HepG2 (cell line): Measurements from ENCODE around the gene RANBP3. TPM values are rescaled to one million over a fixed set of nuclear protein-coding genes. Genes with fewer than 3 reads are reported as not detected.

Experiments
- FIP1L1 ChIP-seq: fragments of 200-400 bp; formaldehyde crosslinking; IDR thresholded peaks from 2 replicates; pipeline ENCODE4 v1.6.1; 2018; ENCODE audit warnings: low read depth, mild to moderate bottlenecking, low read length, moderate library complexity, borderline replicate concordance; ENCODE audit not compliant: insufficient read depth
- HNF4G ChIP-seq, 2 experiments: sonication (generic) in 1 of 2; formaldehyde crosslinking in 1 of 2; IDR thresholded peaks; 2 replicates each; pipeline versions ENCODE4 v1.4.0 to v1.6.1; 2011 to 2020; ENCODE audit warnings: borderline replicate concordance in 2 of 2, low read depth in 2 of 2, mild to moderate bottlenecking in 2 of 2, low read length in 1 of 2, missing genetic modification reagents in 1 of 2, moderate library complexity in 1 of 2
- JUN ChIP-seq: sonication (generic); formaldehyde crosslinking; IDR thresholded peaks from 2 replicates; pipeline ENCODE4 v1.4.0; 2020; ENCODE audit warnings: mild to moderate bottlenecking, missing genetic modification reagents
- KDM6A ChIP-seq: IDR thresholded peaks from 2 replicates; pipeline ENCODE4 v1.6.1; 2016; ENCODE audit warnings: low read depth
- MTF1 ChIP-seq: sonication (generic); formaldehyde crosslinking; IDR thresholded peaks from 2 replicates; pipeline ENCODE4 v1.5.0; 2020; ENCODE audit warnings: missing genetic modification reagents
- MYC ChIP-seq: sonication (generic); formaldehyde crosslinking; IDR thresholded peaks from 2 replicates; pipeline ENCODE4 v1.9.0; 2021; ENCODE audit warnings: missing genetic modification reagents, borderline replicate concordance
- NFIB ChIP-seq: sonication (generic); formaldehyde crosslinking; IDR thresholded peaks from 2 replicates; pipeline ENCODE4 v1.9.0; 2021; ENCODE audit warnings: missing genetic modification reagents, mild to moderate bottlenecking, borderline replicate concordance
- SP5 ChIP-seq: IDR thresholded peaks from 2 replicates; pipeline ENCODE4 v1.6.1; 2016; ENCODE audit warnings: low read depth, borderline replicate concordance
- TBX3 ChIP-seq: fragments of 450-650 bp; IDR thresholded peaks from 2 replicates; pipeline ENCODE4 v1.6.1; 2017; ENCODE audit warnings: antibody characterized with exemption, mild to moderate bottlenecking, inconsistent platforms, borderline replicate concordance
- TEAD2 ChIP-seq: sonication (generic); formaldehyde crosslinking; IDR thresholded peaks from 2 replicates; pipeline ENCODE4 v1.9.0; 2021; ENCODE audit warnings: missing genetic modification reagents
- XBP1 ChIP-seq: sonication (generic); formaldehyde crosslinking; IDR thresholded peaks from 2 replicates; pipeline ENCODE4 v1.5.0; 2020; ENCODE audit warnings: missing genetic modification reagents
- ZNF263 ChIP-seq: sonication (generic); formaldehyde crosslinking; IDR thresholded peaks from 2 replicates; pipeline ENCODE4 v1.4.0; 2020; ENCODE audit warnings: missing genetic modification reagents
- ZNF274 ChIP-seq: sonication (generic); formaldehyde crosslinking; IDR thresholded peaks from 2 replicates; pipeline ENCODE4 v1.5.1; 2020; ENCODE audit warnings: mild to moderate bottlenecking, missing genetic modification reagents
- ZNF282 ChIP-seq: fragments of 450-650 bp; IDR thresholded peaks from 2 replicates; pipeline ENCODE4 v1.6.1; 2018; ENCODE audit not compliant: partially characterized antibody
- ZSCAN30 ChIP-seq: sonication (generic); formaldehyde crosslinking; IDR thresholded peaks from 2 replicates; pipeline ENCODE4 v1.5.0; 2020; ENCODE audit warnings: mild to moderate bottlenecking, missing genetic modification reagents
- polyA plus RNA-seq, 8 experiments: library from polyadenylated mRNA; depleted of rRNA in 3 of 8; stranded (reverse) in 7 of 8; unstranded in 1 of 8; fragments of >200 nt; fragmentation: Illumina TruSeq in 4 of 8; extraction: Trizol in 4 of 8; gene quantifications; 2 replicates each; pipeline versions ENCODE4 v1.2.1 to v1.2.3, GENCODE V29; 2011 to 2016; ENCODE audit warnings: low read depth in 4 of 8, missing spikeins in 1 of 8, mixed read lengths in 1 of 8; ENCODE audit not compliant: insufficient read depth in 1 of 8
- total RNA-seq, 5 experiments: library from RNA; depleted of rRNA; stranded (reverse); fragments of >200 nt; fragmentation: Illumina TruSeq; extraction: Trizol; gene quantifications; 2 replicates each; pipeline ENCODE4 v1.2.3, GENCODE V29; 2016; ENCODE audit warnings: low read depth in 1 of 5
- TF ChIP-seq, protein P1 (sequence below): sonication (generic); formaldehyde crosslinking; IDR thresholded peaks from 2 replicates; pipeline ENCODE4 v1.4.0; 2020; ENCODE audit warnings: mild to moderate bottlenecking, low read depth, missing genetic modification reagents
- TF ChIP-seq, protein P2 (sequence below): sonication (generic); formaldehyde crosslinking; IDR thresholded peaks from 2 replicates; pipeline ENCODE4 v1.5.0; 2020; ENCODE audit warnings: missing genetic modification reagents
- TF ChIP-seq, protein P3 (sequence below): IDR thresholded peaks from 2 replicates; pipeline ENCODE4 v1.4.0; 2020; ENCODE audit warnings: mild to moderate bottlenecking, missing genetic modification reagents
- TF ChIP-seq, protein P4 (sequence below): sonication (generic); formaldehyde crosslinking; IDR thresholded peaks from 2 replicates; pipeline ENCODE4 v1.8.0; 2022; ENCODE audit warnings: mild to moderate bottlenecking, missing genetic modification reagents, moderate library complexity

Gene RANBP3
- total and polyA plus RNA-seq, 2 of the 13 experiments (the other 11 are each of a cell fraction or from before 2014, with no cell fraction given) = 39.5 to 149 TPM

DNA sequence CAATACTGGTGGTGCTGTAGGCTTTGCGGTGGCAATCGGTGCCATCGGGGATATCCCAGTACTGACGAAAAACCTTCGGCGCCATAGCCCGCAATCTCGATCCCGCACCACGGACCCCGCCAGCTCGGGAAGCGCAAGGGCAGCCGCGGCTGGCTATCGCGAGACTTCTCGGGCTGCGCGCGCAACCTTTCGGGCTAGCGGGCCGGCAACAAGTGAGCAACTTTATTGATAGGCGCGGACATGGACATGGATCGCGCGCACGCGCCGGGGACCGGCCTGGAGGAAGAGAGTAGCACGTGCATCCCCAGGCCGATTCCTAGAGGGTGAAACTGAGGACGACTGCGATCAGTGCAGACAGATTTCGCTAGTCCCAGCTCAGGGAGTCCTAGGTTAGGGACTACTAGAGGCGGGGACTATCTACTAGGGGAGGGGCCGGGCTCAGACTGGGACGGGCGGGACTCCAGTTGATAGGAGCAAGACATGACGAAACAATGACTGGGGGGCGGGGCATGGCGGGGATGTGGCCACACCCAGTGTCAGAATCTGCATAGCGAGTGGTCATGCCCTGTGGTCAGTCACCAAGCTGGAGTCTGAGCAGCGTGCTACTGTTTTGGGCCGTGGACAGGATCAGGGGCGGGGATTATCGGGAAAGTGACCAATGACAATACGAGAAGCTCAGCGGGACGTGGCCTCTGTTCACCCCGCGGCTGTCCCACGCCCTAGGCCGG, 74.2 kb downstream of the RANBP3 start, which contains the start of gene NDUFA11 (continued):
- TF ChIP-seq, protein P1, sequence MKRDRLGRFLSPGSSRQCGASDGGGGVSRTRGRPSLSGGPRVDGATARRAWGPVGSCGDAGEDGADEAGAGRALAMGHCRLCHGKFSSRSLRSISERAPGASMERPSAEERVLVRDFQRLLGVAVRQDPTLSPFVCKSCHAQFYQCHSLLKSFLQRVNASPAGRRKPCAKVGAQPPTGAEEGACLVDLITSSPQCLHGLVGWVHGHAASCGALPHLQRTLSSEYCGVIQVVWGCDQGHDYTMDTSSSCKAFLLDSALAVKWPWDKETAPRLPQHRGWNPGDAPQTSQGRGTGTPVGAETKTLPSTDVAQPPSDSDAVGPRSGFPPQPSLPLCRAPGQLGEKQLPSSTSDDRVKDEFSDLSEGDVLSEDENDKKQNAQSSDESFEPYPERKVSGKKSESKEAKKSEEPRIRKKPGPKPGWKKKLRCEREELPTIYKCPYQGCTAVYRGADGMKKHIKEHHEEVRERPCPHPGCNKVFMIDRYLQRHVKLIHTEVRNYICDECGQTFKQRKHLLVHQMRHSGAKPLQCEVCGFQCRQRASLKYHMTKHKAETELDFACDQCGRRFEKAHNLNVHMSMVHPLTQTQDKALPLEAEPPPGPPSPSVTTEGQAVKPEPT (CRISPR knock-in tag) = peak; percentile 75; the same call in 1 of the 2 replicates
- no peak; the same call in 1 of the 2 replicates for TF ChIP-seq SP5 (CRISPR knock-in tag)
- peak; percentile 73 for TF ChIP-seq JUN (CRISPR knock-in tag)
- no peak for TF ChIP-seq FIP1L1
- TF ChIP-seq, protein P2, sequence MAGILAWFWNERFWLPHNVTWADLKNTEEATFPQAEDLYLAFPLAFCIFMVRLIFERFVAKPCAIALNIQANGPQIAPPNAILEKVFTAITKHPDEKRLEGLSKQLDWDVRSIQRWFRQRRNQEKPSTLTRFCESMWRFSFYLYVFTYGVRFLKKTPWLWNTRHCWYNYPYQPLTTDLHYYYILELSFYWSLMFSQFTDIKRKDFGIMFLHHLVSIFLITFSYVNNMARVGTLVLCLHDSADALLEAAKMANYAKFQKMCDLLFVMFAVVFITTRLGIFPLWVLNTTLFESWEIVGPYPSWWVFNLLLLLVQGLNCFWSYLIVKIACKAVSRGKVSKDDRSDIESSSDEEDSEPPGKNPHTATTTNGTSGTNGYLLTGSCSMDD (CRISPR knock-in tag) = no peak
- TF ChIP-seq, protein P3, sequence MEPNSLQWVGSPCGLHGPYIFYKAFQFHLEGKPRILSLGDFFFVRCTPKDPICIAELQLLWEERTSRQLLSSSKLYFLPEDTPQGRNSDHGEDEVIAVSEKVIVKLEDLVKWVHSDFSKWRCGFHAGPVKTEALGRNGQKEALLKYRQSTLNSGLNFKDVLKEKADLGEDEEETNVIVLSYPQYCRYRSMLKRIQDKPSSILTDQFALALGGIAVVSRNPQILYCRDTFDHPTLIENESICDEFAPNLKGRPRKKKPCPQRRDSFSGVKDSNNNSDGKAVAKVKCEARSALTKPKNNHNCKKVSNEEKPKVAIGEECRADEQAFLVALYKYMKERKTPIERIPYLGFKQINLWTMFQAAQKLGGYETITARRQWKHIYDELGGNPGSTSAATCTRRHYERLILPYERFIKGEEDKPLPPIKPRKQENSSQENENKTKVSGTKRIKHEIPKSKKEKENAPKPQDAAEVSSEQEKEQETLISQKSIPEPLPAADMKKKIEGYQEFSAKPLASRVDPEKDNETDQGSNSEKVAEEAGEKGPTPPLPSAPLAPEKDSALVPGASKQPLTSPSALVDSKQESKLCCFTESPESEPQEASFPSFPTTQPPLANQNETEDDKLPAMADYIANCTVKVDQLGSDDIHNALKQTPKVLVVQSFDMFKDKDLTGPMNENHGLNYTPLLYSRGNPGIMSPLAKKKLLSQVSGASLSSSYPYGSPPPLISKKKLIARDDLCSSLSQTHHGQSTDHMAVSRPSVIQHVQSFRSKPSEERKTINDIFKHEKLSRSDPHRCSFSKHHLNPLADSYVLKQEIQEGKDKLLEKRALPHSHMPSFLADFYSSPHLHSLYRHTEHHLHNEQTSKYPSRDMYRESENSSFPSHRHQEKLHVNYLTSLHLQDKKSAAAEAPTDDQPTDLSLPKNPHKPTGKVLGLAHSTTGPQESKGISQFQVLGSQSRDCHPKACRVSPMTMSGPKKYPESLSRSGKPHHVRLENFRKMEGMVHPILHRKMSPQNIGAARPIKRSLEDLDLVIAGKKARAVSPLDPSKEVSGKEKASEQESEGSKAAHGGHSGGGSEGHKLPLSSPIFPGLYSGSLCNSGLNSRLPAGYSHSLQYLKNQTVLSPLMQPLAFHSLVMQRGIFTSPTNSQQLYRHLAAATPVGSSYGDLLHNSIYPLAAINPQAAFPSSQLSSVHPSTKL = peak; percentile 65
- no peak for TF ChIP-seq XBP1 (CRISPR knock-in tag)
- TF ChIP-seq TBX3 = peak; percentile 78; the same call in 1 of the 2 replicates
- no peak for TF ChIP-seq NFIB (CRISPR knock-in tag)
- TF ChIP-seq ZSCAN30 (CRISPR knock-in tag) = no peak
- no peak for TF ChIP-seq HNF4G (IDR thresholded peaks at IDR 0.05; ENCODE audit: borderline replicate concordance, low read depth, low read length)
- no peak; the same call in 1 of the 2 replicates for TF ChIP-seq HNF4G (CRISPR knock-in tag; IDR thresholded peaks at IDR 0.05; ENCODE audit: borderline replicate concordance, low read depth)
- TF ChIP-seq MYC (CRISPR knock-in tag) = peak; percentile 92
- TF ChIP-seq KDM6A = no peak
- TF ChIP-seq ZNF263 (CRISPR knock-in tag) = no peak
- TF ChIP-seq TEAD2 (CRISPR knock-in tag) = no peak
- no peak; the same call in none of the 2 replicates for TF ChIP-seq ZNF274 (CRISPR knock-in tag)
- TF ChIP-seq, protein P4, sequence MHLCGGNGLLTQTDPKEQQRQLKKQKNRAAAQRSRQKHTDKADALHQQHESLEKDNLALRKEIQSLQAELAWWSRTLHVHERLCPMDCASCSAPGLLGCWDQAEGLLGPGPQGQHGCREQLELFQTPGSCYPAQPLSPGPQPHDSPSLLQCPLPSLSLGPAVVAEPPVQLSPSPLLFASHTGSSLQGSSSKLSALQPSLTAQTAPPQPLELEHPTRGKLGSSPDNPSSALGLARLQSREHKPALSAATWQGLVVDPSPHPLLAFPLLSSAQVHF (CRISPR knock-in tag) = no peak
- no peak for TF ChIP-seq MTF1 (CRISPR knock-in tag)
- TF ChIP-seq ZNF282 = no peak
